ENCODE results near the gene PKD1. TPM values are rescaled to one million over a fixed set of nuclear protein-coding genes. Genes with fewer than 3 reads are reported as not detected.

The PKD1 gene
- total RNA-seq, 2 donors from 2014 or later: 218 to 276 TPM

- no peaks in the 10 kb centered on the region for H3K27me3 ChIP-seq
- no peak for DNase-seq (ENCODE audit: low spot score)
- peaks cover 0 to 21% of the 10 kb centered on the region in 2 donors for H3K4me1 ChIP-seq
- H3K4me3 ChIP-seq: no peak overlapping the region
- no peak for TF ChIP-seq CTCF (IDR thresholded peaks at IDR 0.05)
- no peak overlapping the region for H3K27ac ChIP-seq
- peaks cover 44% of the 10 kb centered on the region for H3K36me3 ChIP-seq
- no peaks in the 10 kb centered on the region for H3K9me3 ChIP-seq
These were observed 57.0 kb downstream of the PKD1 start for GRCh38 chr16:2078691-2079090.

DNA sequence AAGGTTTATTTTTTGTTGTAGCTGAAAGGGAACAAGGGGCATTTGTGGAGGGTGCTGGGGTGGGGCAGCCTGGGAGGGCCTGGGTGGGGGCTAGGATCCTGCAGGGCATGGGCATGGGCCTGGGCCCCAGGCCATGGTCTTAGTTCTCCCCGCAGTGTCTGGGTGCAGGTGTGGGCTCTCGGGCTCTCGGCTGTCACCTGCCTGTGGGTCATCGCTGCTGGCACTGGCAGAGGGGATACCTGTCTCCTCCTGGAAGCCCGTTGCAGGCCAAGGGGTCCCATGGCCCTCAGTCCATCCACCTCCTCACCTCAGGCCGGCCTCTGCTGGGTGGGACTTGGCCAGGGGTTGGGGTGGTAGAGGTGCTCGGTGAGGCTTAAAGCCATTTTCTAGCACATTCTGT, 57.6 kb downstream of the PKD1 start:
- DNase-seq (ENCODE audit: low spot score): no peak
- peaks cover 50% of the 10 kb centered on the region for H3K36me3 ChIP-seq

DNA sequence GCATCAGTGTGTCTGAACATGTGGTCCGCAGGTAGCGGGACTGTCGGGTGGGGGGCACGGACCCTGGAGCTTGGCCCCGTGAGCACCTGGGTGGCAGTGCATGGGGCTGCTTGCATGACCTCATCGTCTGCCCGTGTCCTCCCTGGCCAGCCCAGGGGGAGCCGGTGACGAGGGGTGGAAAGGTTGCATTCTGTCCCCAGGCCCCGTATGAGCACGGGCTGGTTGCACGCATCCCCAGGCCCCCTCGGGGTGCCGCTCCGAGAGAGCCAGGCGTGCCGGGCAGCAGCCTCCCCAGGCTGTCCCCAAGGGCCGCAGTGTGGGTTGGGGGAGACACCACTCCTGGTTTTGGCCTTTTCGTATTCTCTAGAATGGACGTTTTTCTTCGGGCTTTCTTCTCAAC, 58.0 kb downstream of the PKD1 start:
- Histone ChIP-seq H3K27me3 (no peaks in the 10 kb centered on the region), H3K4me1 (peaks cover 0 to 18% of the 10 kb centered on the region in 2 donors), H3K4me3 (no peak overlapping the region), H3K27ac (no peak overlapping the region), H3K9me3 (no peaks in the 10 kb centered on the region), H3K36me3 (peaks cover 54% of the 10 kb centered on the region)
- DNase-seq (ENCODE audit: low spot score): no peak
- TF ChIP-seq CTCF (IDR thresholded peaks at IDR 0.05): no peak

More for the DNA sequence above, 57.6 kb downstream of the PKD1 start:
- Histone ChIP-seq H3K27me3 (no peaks in the 10 kb centered on the region), H3K4me1 (peaks cover 0 to 21% of the 10 kb centered on the region in 2 donors), H3K27ac (no peak overlapping the region), H3K9me3 (no peaks in the 10 kb centered on the region), H3K4me3 (no peak overlapping the region)
- TF ChIP-seq CTCF (IDR thresholded peaks at IDR 0.05): no peak

GRCh38 chr16:2077016-2077415, 58.7 kb downstream of the PKD1 start:
- no peak for DNase-seq (ENCODE audit: low spot score)
- Histone ChIP-seq H3K36me3 (peaks cover 58% of the 10 kb centered on the region), H3K4me1 (peaks cover 0 to 12% of the 10 kb centered on the region in 2 donors), H3K9me3 (no peaks in the 10 kb centered on the region), H3K4me3 (no peak overlapping the region), H3K27me3 (no peaks in the 10 kb centered on the region), H3K27ac (no peak overlapping the region)
- TF ChIP-seq CTCF (IDR thresholded peaks at IDR 0.05): no peak

- no peak for DNase-seq (ENCODE audit: low spot score)
- no peaks in the 10 kb centered on the region for H3K9me3 ChIP-seq
- H3K27ac ChIP-seq: no peak overlapping the region
- no peak for TF ChIP-seq CTCF (IDR thresholded peaks at IDR 0.05)
- H3K4me1 ChIP-seq: peaks cover 0 to 4% of the 10 kb centered on the region in 2 donors
- no peaks in the 10 kb centered on the region for H3K27me3 ChIP-seq
- no peak overlapping the region for H3K4me3 ChIP-seq
- H3K36me3 ChIP-seq: peaks cover 58% of the 10 kb centered on the region
These were observed 59.4 kb downstream of the PKD1 start for GRCh38 chr16:2076072-2076865.

GRCh38 chr16:2075631-2076030, 60.1 kb downstream of the PKD1 start:
- Histone ChIP-seq H3K4me3 (no peak overlapping the region), H3K27ac (no peak overlapping the region), H3K4me1 (no peaks in the 10 kb centered on the region), H3K36me3 (peaks cover 53% of the 10 kb centered on the region), H3K9me3 (no peaks in the 10 kb centered on the region), H3K27me3 (no peaks in the 10 kb centered on the region)
- TF ChIP-seq CTCF (IDR thresholded peaks at IDR 0.05): no peak
- no peak for DNase-seq (ENCODE audit: low spot score)
